Right lobe of liver (tissue), 4 donors: ENCODE data around the gene SPHK1.

Source experiments
- POLR2A ChIP-seq: fragments of 450-650 bp; IDR thresholded peaks from one replicate; pipeline ENCODE4 v1.6.1; 2017; ENCODE audit warnings: antibody characterized with exemption, mild to moderate bottlenecking
- TF ChIP-seq, protein P1 (sequence below), 4 donors: fragments of 200-600 bp in 3 of 4; fragments of 450-650 bp in 1 of 4; IDR thresholded peaks; one replicate each; pipeline versions ENCODE4 v1.5.1 to v1.8.0; 2016 to 2022; ENCODE audit warnings: antibody characterized with exemption in 4 of 4, mild to moderate bottlenecking in 2 of 4
- donor health status: DM: no; HTN: no; CAD: no.
- donor health status: DM: no; HTN: no; CAD: no.
- donor health status: DM: no; HTN: yes; CAD: no.

DNA sequence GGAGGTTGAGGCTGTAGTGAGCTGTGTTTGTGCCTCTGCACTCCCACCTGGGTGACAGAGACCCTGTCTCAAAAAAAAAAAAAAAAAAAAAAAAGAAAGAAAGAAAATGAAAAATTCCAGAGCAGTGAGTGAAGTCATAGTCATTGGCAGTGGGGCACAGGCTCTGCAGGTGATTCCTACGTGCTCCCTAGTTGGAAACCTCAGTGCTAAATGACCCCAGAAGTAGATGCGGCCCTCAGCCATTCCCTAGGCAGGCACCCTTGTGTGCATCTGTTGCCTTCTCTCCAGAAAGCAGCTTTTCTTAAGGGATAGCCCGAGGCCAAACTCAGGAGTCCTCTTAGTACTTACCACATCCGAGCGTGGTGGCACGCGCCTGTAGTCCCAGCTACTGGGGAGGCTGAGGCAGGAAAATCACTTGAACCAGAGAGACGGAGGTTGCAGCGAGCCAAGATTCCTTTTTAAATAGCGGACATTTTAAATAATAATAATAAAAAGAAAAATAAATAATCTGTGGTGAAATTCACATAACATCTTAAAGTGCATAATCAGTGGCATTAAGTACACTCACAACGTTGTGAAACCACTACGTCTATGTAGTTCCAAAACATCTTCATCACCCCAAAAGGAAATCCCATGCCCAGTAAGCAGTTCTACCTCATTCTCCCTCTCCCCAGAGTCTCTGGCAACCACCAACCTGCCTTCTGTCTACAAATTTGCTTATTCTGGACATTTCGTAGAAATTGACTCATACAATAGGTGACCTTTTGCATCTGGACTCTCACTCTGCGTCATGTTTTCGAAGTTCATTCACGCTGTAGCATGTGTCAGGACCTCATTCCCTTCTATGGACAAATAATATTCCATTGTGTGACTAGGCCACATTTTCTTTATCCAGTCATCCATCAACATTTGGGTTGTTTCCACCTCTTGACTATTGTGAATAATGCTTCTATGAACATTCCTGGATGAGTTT, 12.5 kb upstream of the SPHK1 start:
- TF ChIP-seq POLR2A: no peak
- TF ChIP-seq, protein P1, sequence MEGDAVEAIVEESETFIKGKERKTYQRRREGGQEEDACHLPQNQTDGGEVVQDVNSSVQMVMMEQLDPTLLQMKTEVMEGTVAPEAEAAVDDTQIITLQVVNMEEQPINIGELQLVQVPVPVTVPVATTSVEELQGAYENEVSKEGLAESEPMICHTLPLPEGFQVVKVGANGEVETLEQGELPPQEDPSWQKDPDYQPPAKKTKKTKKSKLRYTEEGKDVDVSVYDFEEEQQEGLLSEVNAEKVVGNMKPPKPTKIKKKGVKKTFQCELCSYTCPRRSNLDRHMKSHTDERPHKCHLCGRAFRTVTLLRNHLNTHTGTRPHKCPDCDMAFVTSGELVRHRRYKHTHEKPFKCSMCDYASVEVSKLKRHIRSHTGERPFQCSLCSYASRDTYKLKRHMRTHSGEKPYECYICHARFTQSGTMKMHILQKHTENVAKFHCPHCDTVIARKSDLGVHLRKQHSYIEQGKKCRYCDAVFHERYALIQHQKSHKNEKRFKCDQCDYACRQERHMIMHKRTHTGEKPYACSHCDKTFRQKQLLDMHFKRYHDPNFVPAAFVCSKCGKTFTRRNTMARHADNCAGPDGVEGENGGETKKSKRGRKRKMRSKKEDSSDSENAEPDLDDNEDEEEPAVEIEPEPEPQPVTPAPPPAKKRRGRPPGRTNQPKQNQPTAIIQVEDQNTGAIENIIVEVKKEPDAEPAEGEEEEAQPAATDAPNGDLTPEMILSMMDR (IDR thresholded peaks at IDR 0.05): no peak
